Fibroblast of villous mesenchyme (primary cell): ENCODE measurements around the gene ACSL6. TPM values are rescaled to one million over a fixed set of nuclear protein-coding genes. Genes with fewer than 3 reads are reported as not detected.

Source experiments
- DNase-seq: peaks from one replicate; pipeline ENCODE4 v3.0.0-alpha.2; 2010; ENCODE audit warnings: low read depth
- H3K4me3 ChIP-seq: 2 replicates; pipeline ENCODE4 v1.5.1; 2011; ENCODE audit warnings: low read depth, mild to moderate bottlenecking, low read length
- CTCF ChIP-seq: IDR thresholded peaks from 2 replicates; pipeline ENCODE4 v1.5.1; 2012; ENCODE audit warnings: low read depth, mild to moderate bottlenecking, low read length; ENCODE audit not compliant: insufficient read depth
- total RNA-seq: library from RNA; depleted of rRNA; stranded (reverse); fragments of >200 nt; gene quantifications from 2 replicates; pipeline ENCODE4 v1.2.3, GENCODE V29; 2012

The ACSL6 gene
- total RNA-seq, 1 donor, result 0.43 TPM

GRCh38 chr5:131947445-131947844 lies 64.0 kb downstream of the ACSL6 start:
- H3K4me3 ChIP-seq, result no peak overlapping the region
- no peak for DNase-seq
- no peak for TF ChIP-seq CTCF

GRCh38 chr5:131945551-131946168 lies 65.8 kb downstream of the ACSL6 start, which contains the start of gene MEIKIN:
MEIKIN (minus strand) TSS chr5:131945663; CDS start chr5:131945505, 158 bp downstream.
- TF ChIP-seq CTCF, result no peak
- no peak for DNase-seq
- H3K4me3 ChIP-seq, result no peak within 1 kb of the TSS

- TF ChIP-seq CTCF, result no peak
- DNase-seq, result no peak
- H3K4me3 ChIP-seq, result no peak overlapping the region
Measured at GRCh38 chr5:131944702-131945550, 66.5 kb downstream of the ACSL6 start.

- DNase-seq, result no peak
- TF ChIP-seq CTCF, result no peak
- no peak overlapping the region for H3K4me3 ChIP-seq
Measured at GRCh38 chr5:131943916-131944315, 67.5 kb downstream of the ACSL6 start.

- no peak for TF ChIP-seq CTCF
- DNase-seq, result no peak
- no peak overlapping the region for H3K4me3 ChIP-seq
Measured at GRCh38 chr5:131942016-131942415, 69.4 kb downstream of the ACSL6 start.

- TF ChIP-seq CTCF, result no peak
- no peak overlapping the region for H3K4me3 ChIP-seq
- no peak for DNase-seq
Measured at GRCh38 chr5:131939690-131940345, 71.6 kb downstream of the ACSL6 start.
